Heart left ventricle (tissue), 16 donors: ENCODE results near the gene HP1BP3. TPM values are rescaled to one million over a fixed set of nuclear protein-coding genes. Genes with fewer than 3 reads are reported as not detected.

Experiments
- ATAC-seq, 4 donors: fragments of 200-7000 bp; cut with Tn5 transposase; one replicate each; pipeline ENCODE4 v1.9.1; 2020 to 2022; ENCODE audit warnings: moderate library complexity in 4 of 4, mild to moderate bottlenecking in 3 of 4, moderate number of reproducible peaks in 1 of 4
- DNase-seq, 5 donors: peaks; one replicate each; pipeline ENCODE4 v3.0.0-alpha.2; 2020
- H3K27ac ChIP-seq, 12 donors: fragments of 200-600 bp; sonication (generic) in 4 of 12; one replicate each; pipeline versions ENCODE4 v1.5.0 to v1.8.0; 2016 to 2022; ENCODE audit warnings: mild to moderate bottlenecking in 2 of 12
- H3K27me3 ChIP-seq, 9 donors: fragments of 200-600 bp; sonication (generic) in 2 of 9; one replicate each; pipeline versions ENCODE4 v1.5.1 to v1.8.0; 2016 to 2022; ENCODE audit warnings: mild to moderate bottlenecking in 3 of 9
- H3K36me3 ChIP-seq, 9 donors: fragments of 200-600 bp; sonication (generic) in 2 of 9; one replicate each; pipeline versions ENCODE4 v1.5.0 to v1.8.0; 2018 to 2022; ENCODE audit warnings: mild to moderate bottlenecking in 2 of 9
- H3K4me1 ChIP-seq, 12 donors: fragments of 200-600 bp; sonication (generic) in 4 of 12; one replicate each; pipeline versions ENCODE4 v1.5.0 to v1.8.0; 2016 to 2022; ENCODE audit warnings: mild to moderate bottlenecking in 3 of 12
- H3K4me3 ChIP-seq, 12 donors: fragments of 200-600 bp; sonication (generic) in 4 of 12; one replicate each; pipeline versions ENCODE4 v1.5.0 to v1.8.0; 2017 to 2022; ENCODE audit warnings: mild to moderate bottlenecking in 9 of 12, moderate library complexity in 4 of 12
- H3K9me3 ChIP-seq, 12 donors: fragments of 200-600 bp; sonication (generic) in 4 of 12; one replicate each; pipeline versions ENCODE4 v1.5.0 to v1.8.0; 2016 to 2022; ENCODE audit warnings: mild to moderate bottlenecking in 1 of 12
- POLR2A ChIP-seq, 2 donors: fragments of 450-650 bp; IDR thresholded peaks; one replicate each; pipeline ENCODE4 v1.6.1; 2017; ENCODE audit warnings: antibody characterized with exemption in 2 of 2, mild to moderate bottlenecking in 2 of 2, moderate library complexity in 2 of 2
- WGBS, 4 donors: extraction: QIAGEN DNeasy Blood & Tissue Kit in 2 of 4; methylation state at CpG; one replicate each; pipeline versions ENCODE4 v1.1.5 to v1.1.7; 2013 to 2018; 5-methylcytosine and 5-hydroxymethylcytosine counted together
- intact Hi-C, 10 donors: fragments of 100-400 bp; cut with DNase I; formaldehyde crosslinking; loops; one replicate each; pipeline versions ENCODE4 v1.11.1 to v1.14.2; 2022
- polyA plus RNA-seq, 2 donors: library from polyadenylated mRNA; stranded (reverse); fragments of 200-250 nt; gene quantifications; one replicate each; pipeline ENCODE4 v1.2.3, GENCODE V29; 2013
- total RNA-seq, 9 donors: library from RNA; depleted of rRNA in 2 of 9; stranded (reverse); fragments of >200 nt in 2 of 9; fragmentation: NEBNext Ultra II Directional in 3 of 9; extraction: Animal tissue kit (Norgen Biotek cat#: 25700) in 3 of 9; gene quantifications; one replicate each; pipeline versions ENCODE4 v1.1.0 to v1.2.4, GENCODE V29; 2016 to 2023
- TF ChIP-seq, protein P1 (sequence below), 12 donors: fragments of 200-600 bp; sonication (generic) in 4 of 12; IDR thresholded peaks; one replicate each; pipeline versions ENCODE4 v1.5.0 to v1.8.0; 2018 to 2022; ENCODE audit warnings: antibody characterized with exemption in 12 of 12, mild to moderate bottlenecking in 5 of 12
- donor health status: ischemic (EF 13 %, LVEDD 7.1; RV severe dilation, severe dysfunction).
- donor health status: healthy with polysubstance abuse.
- donor health status: DM: no; HTN: yes; CAD: no.
- donor health status: DM: no; HTN: no; CAD: no.
- donor health status: ischemic (EF 25% LVEDD 6.9; RV normal size, moderate dysfunction).
- donor health status: ischemic (EF 25% LVEDD 5.7; RV mildly dilated, moderate dysfunction).
- donor health status: healthy.
- donor health status: DM: yes; HTN: yes; CAD: no.
- donor health status: ischemic (EF 35%, LVEDD 5.7; RV mildly dilated, moderate dysfunction).
- donor health status: nonischemic (EF 11% LVEDD 7.7; RV severe dilation, severe dysfunction).
- donor health status: DM: yes; HTN: yes; CAD: no.
- donor health status: PGD.
- donor health status: ischemic (EF 29% LVEDD 5.4; RV normal size, mild dysfunction).
- donor health status: nonischemic (EF 23%, LVEDD 6.1; RV moderate dilation, normal function).

HP1BP3 gene
- total and polyA plus RNA-seq, 11 donors: 37.9 to 152 (median 113) TPM

DNA sequence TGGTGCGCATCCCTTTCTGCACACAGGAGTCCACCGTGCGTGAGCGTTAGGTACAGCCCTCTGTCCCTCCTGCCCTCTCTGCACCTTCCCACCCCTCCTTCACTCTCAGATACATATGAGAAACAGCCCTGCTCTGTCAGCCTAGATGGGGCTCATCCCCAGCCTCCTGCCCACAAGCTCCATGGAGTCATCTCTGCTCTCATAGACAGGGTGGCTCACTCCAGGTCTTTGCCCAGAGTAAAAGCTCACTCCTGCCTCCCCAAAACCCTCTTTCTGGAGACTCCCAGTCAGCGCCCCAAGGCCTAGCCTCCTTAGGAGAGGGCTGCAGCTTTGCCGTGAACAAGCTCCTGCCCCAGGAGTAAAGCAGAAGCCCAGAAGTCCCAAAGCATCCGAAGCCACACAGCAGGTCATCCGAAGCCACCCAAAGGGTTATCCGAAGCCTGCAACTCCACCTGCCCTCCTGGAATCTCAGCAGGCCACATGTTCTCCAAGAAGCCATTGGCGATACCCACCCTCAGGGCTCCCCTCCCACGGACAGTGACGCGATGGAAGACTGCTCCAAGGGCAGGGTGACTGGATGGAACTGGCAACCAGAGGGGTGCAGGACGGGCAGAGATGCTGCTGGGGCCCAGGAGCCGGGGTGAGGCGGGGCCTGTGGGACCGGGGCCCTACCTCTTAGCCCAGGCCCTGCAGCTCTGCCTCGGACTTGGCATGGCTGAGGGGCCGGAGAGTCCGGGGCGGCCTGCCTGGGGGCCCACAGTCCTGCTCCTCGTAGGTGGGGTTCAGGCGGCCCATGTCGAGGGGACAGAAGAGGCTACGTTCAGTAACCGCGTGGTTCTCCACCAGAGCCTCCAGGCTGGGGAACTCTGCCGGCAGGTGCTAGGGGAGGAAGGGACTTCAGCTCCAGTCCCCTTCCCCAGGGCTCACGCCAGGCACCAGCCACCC, 65.7 kb downstream of the HP1BP3 start:
- TF ChIP-seq, protein P1, sequence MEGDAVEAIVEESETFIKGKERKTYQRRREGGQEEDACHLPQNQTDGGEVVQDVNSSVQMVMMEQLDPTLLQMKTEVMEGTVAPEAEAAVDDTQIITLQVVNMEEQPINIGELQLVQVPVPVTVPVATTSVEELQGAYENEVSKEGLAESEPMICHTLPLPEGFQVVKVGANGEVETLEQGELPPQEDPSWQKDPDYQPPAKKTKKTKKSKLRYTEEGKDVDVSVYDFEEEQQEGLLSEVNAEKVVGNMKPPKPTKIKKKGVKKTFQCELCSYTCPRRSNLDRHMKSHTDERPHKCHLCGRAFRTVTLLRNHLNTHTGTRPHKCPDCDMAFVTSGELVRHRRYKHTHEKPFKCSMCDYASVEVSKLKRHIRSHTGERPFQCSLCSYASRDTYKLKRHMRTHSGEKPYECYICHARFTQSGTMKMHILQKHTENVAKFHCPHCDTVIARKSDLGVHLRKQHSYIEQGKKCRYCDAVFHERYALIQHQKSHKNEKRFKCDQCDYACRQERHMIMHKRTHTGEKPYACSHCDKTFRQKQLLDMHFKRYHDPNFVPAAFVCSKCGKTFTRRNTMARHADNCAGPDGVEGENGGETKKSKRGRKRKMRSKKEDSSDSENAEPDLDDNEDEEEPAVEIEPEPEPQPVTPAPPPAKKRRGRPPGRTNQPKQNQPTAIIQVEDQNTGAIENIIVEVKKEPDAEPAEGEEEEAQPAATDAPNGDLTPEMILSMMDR (IDR thresholded peaks at IDR 0.05): no peak
- TF ChIP-seq POLR2A (IDR thresholded peaks at IDR 0.05): no peak
- Histone ChIP-seq H3K27me3 (peaks cover 0 to 17% (median 9%) of the 10 kb centered on the region in 9 donors), H3K4me3 (no peak overlapping the region), H3K36me3 (no peaks in the 10 kb centered on the region), H3K9me3 (no peaks in the 10 kb centered on the region), H3K27ac (no peak overlapping the region), H3K4me1 (peaks cover 0 to 13% (median 5%) of the 10 kb centered on the region in 12 donors)
- DNase-seq (peak in 1 of 5 donors; percentile 45), ATAC-seq (no peak)
- intact Hi-C loops: loop anchor here in 1 of 10 donors (10.0 kb wide), 1 partner anchor 207 kb away; no protein-coding TSS in a partner anchor
- 89 to 94% (median 92%) methylated on average over 15 to 29 of the region's 29 CpGs for WGBS, 4 donors

DNA sequence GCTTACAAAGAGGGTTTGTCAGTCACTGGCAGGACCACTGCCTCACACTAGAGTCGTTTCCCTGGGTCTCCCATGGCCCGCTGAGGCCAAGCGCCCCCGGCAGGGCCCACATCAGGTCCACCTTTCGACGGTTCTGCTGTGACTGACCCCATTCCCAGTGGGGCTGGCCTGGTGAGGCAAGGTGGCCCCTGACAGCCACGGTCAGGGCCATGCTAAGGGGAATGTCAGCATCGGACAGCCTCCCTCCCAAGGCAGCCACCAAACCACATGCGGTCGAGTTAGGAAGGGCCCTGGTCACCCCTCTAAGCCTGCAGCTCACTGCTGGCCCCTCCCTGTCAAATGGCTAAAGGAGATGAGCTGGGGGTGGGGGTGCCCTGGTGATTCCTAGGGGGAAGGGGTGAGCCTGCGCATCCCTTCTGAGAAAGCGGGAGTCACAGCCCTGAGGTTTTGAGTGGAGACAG, 66.4 kb downstream of the HP1BP3 start:
- ATAC-seq: no peak
- peak in 1 of 5 donors; percentile 44 for DNase-seq

DNA sequence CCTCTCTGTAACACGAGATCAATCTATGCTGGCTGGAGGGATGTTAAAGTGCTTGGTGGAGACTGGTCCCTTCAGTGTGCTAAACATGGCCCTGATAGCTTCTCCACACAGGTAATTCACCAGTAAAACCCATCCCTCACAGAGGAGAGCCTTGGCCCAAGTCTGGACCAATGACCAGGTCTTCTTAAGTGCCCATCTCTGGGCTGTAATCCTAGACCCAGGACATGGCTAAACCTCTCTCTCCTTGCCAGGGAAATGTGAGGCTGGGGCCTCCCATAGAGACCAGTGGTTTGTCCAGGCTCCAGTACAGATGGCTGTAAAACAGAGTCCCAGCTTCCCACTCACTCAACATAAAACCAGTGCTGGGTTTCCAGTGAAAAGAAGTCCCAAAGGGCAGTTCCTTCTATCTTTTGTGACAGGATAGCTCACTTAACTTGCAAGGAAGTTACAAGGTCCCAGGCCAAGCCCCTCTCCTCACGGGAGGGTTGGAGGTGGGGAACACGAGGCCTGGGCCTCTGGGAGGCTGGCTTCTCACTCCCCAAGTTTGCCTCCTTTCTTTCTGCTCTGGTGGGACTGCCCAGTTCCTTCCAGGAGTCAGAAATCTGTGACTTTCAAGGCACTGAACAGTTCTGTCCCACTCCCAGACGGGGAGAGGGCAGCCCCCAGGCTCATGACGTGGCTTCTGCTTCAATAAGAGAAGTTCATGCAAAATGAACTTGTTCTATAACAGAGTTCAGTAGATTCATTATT, 67.1 kb downstream of the HP1BP3 start:
- Histone ChIP-seq H3K4me3 (no peak overlapping the region), H3K36me3 (no peaks in the 10 kb centered on the region), H3K27ac (no peak overlapping the region), H3K4me1 (peaks cover 0 to 13% (median 5%) of the 10 kb centered on the region in 12 donors), H3K27me3 (peaks cover 0 to 28% (median 13%) of the 10 kb centered on the region in 9 donors), H3K9me3 (no peaks in the 10 kb centered on the region)
- DNase-seq: no peak
- TF ChIP-seq, protein P1 (IDR thresholded peaks at IDR 0.05): no peak
- TF ChIP-seq POLR2A (IDR thresholded peaks at IDR 0.05): no peak
- 76 to 88% (median 82%) methylated on average over 5 of the region's 5 CpGs for WGBS, 4 donors
- intact Hi-C loops: loop anchor here in 1 of 10 donors (10.0 kb wide), 1 partner anchor 205 kb away; no protein-coding TSS in a partner anchor
- ATAC-seq: no peak

More for the DNA sequence above, 66.4 kb downstream of the HP1BP3 start:
- Histone ChIP-seq H3K27me3 (peaks cover 0 to 22% (median 13%) of the 10 kb centered on the region in 9 donors), H3K27ac (no peak overlapping the region), H3K9me3 (no peaks in the 10 kb centered on the region), H3K4me3 (no peak overlapping the region), H3K4me1 (peaks cover 0 to 13% (median 5%) of the 10 kb centered on the region in 12 donors), H3K36me3 (no peaks in the 10 kb centered on the region)
- TF ChIP-seq, protein P1 (IDR thresholded peaks at IDR 0.05): no peak
- TF ChIP-seq POLR2A (IDR thresholded peaks at IDR 0.05): no peak
- WGBS, 4 donors: 88 to 93% (median 93%) methylated on average over 7 to 12 of the region's 12 CpGs
- intact Hi-C loops: loop anchor here in 1 of 10 donors (10.0 kb wide), 1 partner anchor 206 kb away; no protein-coding TSS in a partner anchor
